Sigmoid colon (tissue), 4 donors: Measurements from ENCODE around the gene ZNF792.

Source experiments
- POLR2A ChIP-seq, 2 donors: fragments of 450-650 bp; IDR thresholded peaks; one replicate each; pipeline ENCODE4 v1.6.1; 2016; ENCODE audit warnings: antibody characterized with exemption in 2 of 2, mild to moderate bottlenecking in 2 of 2, moderate library complexity in 2 of 2
- POLR2AphosphoS5 ChIP-seq, 4 donors: sonication (generic); formaldehyde crosslinking; IDR thresholded peaks; one replicate each; pipeline ENCODE4 v1.6.1; 2017; ENCODE audit warnings: antibody characterized with exemption in 4 of 4
- TF ChIP-seq, protein P1 (sequence below), 4 experiments: fragments of 450-650 bp in 3 of 4; fragments of 200-600 bp in 1 of 4; IDR thresholded peaks; one replicate each; pipeline ENCODE4 v1.5.1; 2016 to 2019; ENCODE audit warnings: antibody characterized with exemption in 4 of 4, mild to moderate bottlenecking in 3 of 4, moderate library complexity in 2 of 4

DNA sequence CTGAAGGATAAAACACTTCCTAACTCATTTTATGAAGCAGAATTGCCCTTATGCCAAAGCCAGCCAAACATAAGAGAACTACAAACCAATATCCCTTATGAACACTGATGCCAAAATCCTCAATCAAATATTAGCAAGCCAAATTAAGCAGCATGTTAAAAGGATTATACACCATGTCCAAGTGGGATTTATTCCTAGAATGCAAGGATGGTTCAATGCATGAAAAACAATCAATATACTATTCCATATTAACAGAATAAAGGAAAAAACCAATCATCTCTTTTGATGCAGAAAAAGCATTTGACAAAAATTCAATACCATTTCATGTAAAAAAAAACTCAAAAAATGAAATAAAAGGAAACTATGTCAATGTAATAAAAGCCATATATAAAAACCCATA lies 10.9 kb downstream of the ZNF792 start:
- TF ChIP-seq POLR2A (IDR thresholded peaks at IDR 0.05) (no peak), POLR2AphosphoS5 (IDR thresholded peaks at IDR 0.05) (no peak)
- TF ChIP-seq, protein P1, sequence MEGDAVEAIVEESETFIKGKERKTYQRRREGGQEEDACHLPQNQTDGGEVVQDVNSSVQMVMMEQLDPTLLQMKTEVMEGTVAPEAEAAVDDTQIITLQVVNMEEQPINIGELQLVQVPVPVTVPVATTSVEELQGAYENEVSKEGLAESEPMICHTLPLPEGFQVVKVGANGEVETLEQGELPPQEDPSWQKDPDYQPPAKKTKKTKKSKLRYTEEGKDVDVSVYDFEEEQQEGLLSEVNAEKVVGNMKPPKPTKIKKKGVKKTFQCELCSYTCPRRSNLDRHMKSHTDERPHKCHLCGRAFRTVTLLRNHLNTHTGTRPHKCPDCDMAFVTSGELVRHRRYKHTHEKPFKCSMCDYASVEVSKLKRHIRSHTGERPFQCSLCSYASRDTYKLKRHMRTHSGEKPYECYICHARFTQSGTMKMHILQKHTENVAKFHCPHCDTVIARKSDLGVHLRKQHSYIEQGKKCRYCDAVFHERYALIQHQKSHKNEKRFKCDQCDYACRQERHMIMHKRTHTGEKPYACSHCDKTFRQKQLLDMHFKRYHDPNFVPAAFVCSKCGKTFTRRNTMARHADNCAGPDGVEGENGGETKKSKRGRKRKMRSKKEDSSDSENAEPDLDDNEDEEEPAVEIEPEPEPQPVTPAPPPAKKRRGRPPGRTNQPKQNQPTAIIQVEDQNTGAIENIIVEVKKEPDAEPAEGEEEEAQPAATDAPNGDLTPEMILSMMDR (IDR thresholded peaks at IDR 0.05), result no peak
